ENCODE measurements around the gene TUT4. TPM values are rescaled to one million over a fixed set of nuclear protein-coding genes. Genes with fewer than 3 reads are reported as not detected.

TUT4 gene
- total RNA-seq, 2 experiments from 2014 or later = 51.6 to 59.0 TPM

- Mint-ChIP-seq H3K9me3 (peaks cover 8% of the 10 kb centered on the region), H3K4me1 (ENCODE audit: low read depth) (peaks cover 54% of the 10 kb centered on the region), H3K27ac (peak overlapping the region; percentile 17), H3K4me3 (no peak overlapping the region), H3K36me3 (ENCODE audit: low read depth) (peaks cover 19% of the 10 kb centered on the region), H3K27me3 (no peaks in the 10 kb centered on the region)
- no peak for DNase-seq
- ChIA-PET CTCF (interaction anchor here (1.2 to 1.7 kb wide), 4 partner anchors 9 to 153 kb away, joined by 3 to 4 read pairs (median 3); no protein-coding TSS in a partner anchor), POLR2A (interaction anchor here (0.8 to 1.2 kb wide), 4 partner anchors 11 to 35 kb away, joined by 3 to 5 read pairs (median 3); partner anchors contain the start of gene TUT4)
- no peak for ATAC-seq
- TF ChIP-seq CTCF (IDR thresholded peaks at IDR 0.05) = no peak
- intact Hi-C loops (cut with micrococcal nuclease) = no loop called here
Observed at GRCh38 chr1:52532731-52533327, 20.1 kb downstream of the TUT4 start.

- CTCF ChIA-PET = interaction anchor here (1.2 to 1.7 kb wide), 3 partner anchors 12 to 154 kb away, joined by 3 read pairs; no protein-coding TSS in a partner anchor
- POLR2A ChIA-PET = interaction anchor here (0.8 kb wide), 1 partner anchor 34 kb away, joined by 5 read pairs; no protein-coding TSS in a partner anchor
- Mint-ChIP-seq H3K27me3 (no peaks in the 10 kb centered on the region), H3K36me3 (ENCODE audit: low read depth) (peaks cover 20% of the 10 kb centered on the region), H3K4me1 (ENCODE audit: low read depth) (peaks cover 51% of the 10 kb centered on the region), H3K9me3 (peaks cover 8% of the 10 kb centered on the region), H3K4me3 (no peak overlapping the region), H3K27ac (no peak overlapping the region)
- no peak for DNase-seq
- intact Hi-C loops (cut with micrococcal nuclease) = no loop called here
- no peak for TF ChIP-seq CTCF (IDR thresholded peaks at IDR 0.05)
- ATAC-seq = no peak
Observed at GRCh38 chr1:52532247-52532646, 20.6 kb downstream of the TUT4 start.

- TF ChIP-seq CTCF (IDR thresholded peaks at IDR 0.05) = no peak
- peaks cover 49% of the 10 kb centered on the region for H3K4me1 Mint-ChIP-seq (ENCODE audit: low read depth)
- ATAC-seq = no peak
- no peak for DNase-seq
- H3K27ac Mint-ChIP-seq = no peak overlapping the region
- H3K4me3 Mint-ChIP-seq = no peak overlapping the region
- intact Hi-C loops (cut with micrococcal nuclease) = no loop called here
- peaks cover 23% of the 10 kb centered on the region for H3K36me3 Mint-ChIP-seq (ENCODE audit: low read depth)
- CTCF ChIA-PET = interaction anchor here (1.1 to 1.2 kb wide), 2 partner anchors 11 to 17 kb away, joined by 3 to 4 read pairs; no protein-coding TSS in a partner anchor
- POLR2A ChIA-PET = no interaction called here
- peaks cover 8% of the 10 kb centered on the region for H3K9me3 Mint-ChIP-seq
- H3K27me3 Mint-ChIP-seq = no peaks in the 10 kb centered on the region
Observed at GRCh38 chr1:52531249-52531872, 21.5 kb downstream of the TUT4 start.

- Mint-ChIP-seq H3K27me3 (no peaks in the 10 kb centered on the region), H3K4me3 (no peak overlapping the region), H3K36me3 (ENCODE audit: low read depth) (peaks cover 22% of the 10 kb centered on the region), H3K27ac (no peak overlapping the region), H3K4me1 (ENCODE audit: low read depth) (peaks cover 42% of the 10 kb centered on the region), H3K9me3 (peaks cover 8% of the 10 kb centered on the region)
- no peak for ATAC-seq
- no peak for DNase-seq
- POLR2A ChIA-PET = no interaction called here
- intact Hi-C loops (cut with micrococcal nuclease) = no loop called here
- TF ChIP-seq CTCF (IDR thresholded peaks at IDR 0.05) = no peak
- CTCF ChIA-PET = interaction anchor here (0.6 to 1.2 kb wide), 3 partner anchors 12 to 130 kb away, joined by 3 to 4 read pairs (median 4); no protein-coding TSS in a partner anchor
Observed at GRCh38 chr1:52530563-52531144, 22.2 kb downstream of the TUT4 start.
